Measurements from ENCODE around the gene SLC6A18. TPM values are rescaled to one million over a fixed set of nuclear protein-coding genes. Genes with fewer than 3 reads are reported as not detected.
A peak's percentile ranks its signal among the peaks of the same experiment; 100 is the strongest.

Gene SLC6A18
- total and polyA plus RNA-seq, 3 experiments from 2014 or later: not detected

DNA sequence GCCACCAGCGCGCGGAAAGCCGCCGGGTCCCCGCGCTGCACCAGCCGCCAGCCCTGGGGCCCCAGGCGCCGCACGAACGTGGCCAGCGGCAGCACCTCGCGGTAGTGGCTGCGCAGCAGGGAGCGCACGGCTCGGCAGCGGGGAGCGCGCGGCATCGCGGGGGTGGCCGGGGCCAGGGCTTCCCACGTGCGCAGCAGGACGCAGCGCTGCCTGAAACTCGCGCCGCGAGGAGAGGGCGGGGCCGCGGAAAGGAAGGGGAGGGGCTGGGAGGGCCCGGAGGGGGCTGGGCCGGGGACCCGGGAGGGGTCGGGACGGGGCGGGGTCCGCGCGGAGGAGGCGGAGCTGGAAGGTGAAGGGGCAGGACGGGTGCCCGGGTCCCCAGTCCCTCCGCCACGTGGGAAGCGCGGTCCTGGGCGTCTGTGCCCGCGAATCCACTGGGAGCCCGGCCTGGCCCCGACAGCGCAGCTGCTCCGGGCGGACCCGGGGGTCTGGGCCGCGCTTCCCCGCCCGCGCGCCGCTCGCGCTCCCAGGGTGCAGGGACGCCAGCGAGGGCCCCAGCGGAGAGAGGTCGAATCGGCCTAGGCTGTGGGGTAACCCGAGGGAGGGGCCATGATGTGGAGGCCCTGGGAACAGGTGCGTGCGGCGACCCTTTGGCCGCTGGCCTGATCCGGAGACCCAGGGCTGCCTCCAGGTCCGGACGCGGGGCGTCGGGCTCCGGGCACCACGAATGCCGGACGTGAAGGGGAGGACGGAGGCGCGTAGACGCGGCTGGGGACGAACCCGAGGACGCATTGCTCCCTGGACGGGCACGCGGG lies 69.9 kb downstream of the SLC6A18 start, which contains the start of gene TERT:
TERT (minus strand) TSS at position 234 of the 815 bp plus-strand sequence; CDS start at position 155, 79 bp downstream.
- peak; percentile 14 to 64 (median 30) for DNase-seq
- no peaks in the 10 kb centered on the region for H3K9me3 Mint-ChIP-seq
- ChIA-PET POLR2A (interaction anchor here (0.9 kb wide), 1 partner anchor 50 kb away, joined by 3 read pairs; the partner anchor contains the start of gene CLPTM1L), CTCF (no interaction called here)
- H3K27ac Mint-ChIP-seq: no peak within 1 kb of the TSS
- peaks cover 4% of the 10 kb centered on the region in 3 donors for H3K4me1 Mint-ChIP-seq
- Histone ChIP-seq H3K4me1 (ENCODE audit: insufficient read depth, low read length) (peaks cover 9% of the 10 kb centered on the region), H3K9me3 (ENCODE audit: low read length) (no peaks in the 10 kb centered on the region), H3K27me3 (ENCODE audit: insufficient read depth, low read length, poor library complexity, severe bottlenecking) (no peaks in the 10 kb centered on the region), H3K36me3 (ENCODE audit: insufficient read depth, low read length) (no peaks in the 10 kb centered on the region), H3K27ac (ENCODE audit: low read depth, low read length) (no peak within 1 kb of the TSS), H3K4me3 (ENCODE audit: low read length) (no peak within 1 kb of the TSS)
- H3K27me3 Mint-ChIP-seq: peaks cover 5 to 7% of the 10 kb centered on the region in 2 donors
- H3K4me3 Mint-ChIP-seq: peak within 1 kb of the TSS in 2 of 7 donors; percentile 29 to 34
- H3K36me3 Mint-ChIP-seq: no peaks in the 10 kb centered on the region

DNA sequence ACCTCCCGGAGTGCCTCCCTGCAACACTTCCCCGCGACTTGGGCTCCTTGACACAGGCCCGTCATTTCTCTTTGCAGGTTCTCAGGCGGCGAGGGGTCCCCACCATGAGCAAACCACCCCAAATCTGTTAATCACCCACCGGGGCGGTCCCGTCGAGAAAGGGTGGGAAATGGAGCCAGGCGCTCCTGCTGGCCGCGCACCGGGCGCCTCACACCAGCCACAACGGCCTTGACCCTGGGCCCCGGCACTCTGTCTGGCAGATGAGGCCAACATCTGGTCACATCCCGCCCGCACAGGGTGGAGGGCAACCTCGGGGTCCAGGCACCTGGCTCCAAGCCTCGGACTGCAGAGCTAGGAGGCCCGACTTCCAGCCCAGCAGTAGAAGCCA lies 70.5 kb downstream of the SLC6A18 start:
- ChIA-PET CTCF (no interaction called here), POLR2A (no interaction called here)
- peaks cover 9% of the 10 kb centered on the region for H3K4me1 ChIP-seq (ENCODE audit: insufficient read depth, low read length)
- H3K4me3 Mint-ChIP-seq: peak overlapping the region in 2 of 7 donors; percentile 29 to 34
- H3K27ac ChIP-seq (ENCODE audit: low read depth, low read length): no peak overlapping the region
- peaks cover 5 to 7% of the 10 kb centered on the region in 2 donors for H3K27me3 Mint-ChIP-seq
- H3K4me3 ChIP-seq (ENCODE audit: low read length): no peak overlapping the region
- H3K36me3 ChIP-seq (ENCODE audit: insufficient read depth, low read length): no peaks in the 10 kb centered on the region
- no peaks in the 10 kb centered on the region for H3K36me3 Mint-ChIP-seq
- no peak overlapping the region for H3K27ac Mint-ChIP-seq
- peak in 1 of 5 donors; percentile 29 for DNase-seq
- H3K9me3 ChIP-seq (ENCODE audit: low read length): no peaks in the 10 kb centered on the region
- H3K27me3 ChIP-seq (ENCODE audit: insufficient read depth, low read length, poor library complexity, severe bottlenecking): no peaks in the 10 kb centered on the region
- H3K4me1 Mint-ChIP-seq: peaks cover 4% of the 10 kb centered on the region in 3 donors
- H3K9me3 Mint-ChIP-seq: no peaks in the 10 kb centered on the region

Other genes starting within 250 kb of the SLC6A18 start
- gene NKD2, start 216.6 kb upstream of the SLC6A18 start, total RNA-seq: under 1 TPM; 0.20 to 0.48 TPM
- gene NKD2, start 216.6 kb upstream of the SLC6A18 start, polyA plus RNA-seq: not detected
- 1 to 10 TPM; 4.9 to 6.6 TPM for gene SLC12A7, start 113.3 kb upstream of the SLC6A18 start, total RNA-seq
- 20.0 TPM for gene SLC12A7, start 113.3 kb upstream of the SLC6A18 start, polyA plus RNA-seq
- gene SLC6A19, start 23.8 kb upstream of the SLC6A18 start, total RNA-seq: not detected
- not detected for gene SLC6A19, start 23.8 kb upstream of the SLC6A18 start, polyA plus RNA-seq
- 1 to 10 TPM; 2.0 to 2.5 TPM for gene TERT, start 69.7 kb downstream of the SLC6A18 start, total RNA-seq
- gene TERT, start 69.7 kb downstream of the SLC6A18 start, polyA plus RNA-seq: not detected
- 100 to 1,000 TPM; 109 to 110 TPM for gene CLPTM1L, start 119.7 kb downstream of the SLC6A18 start, total RNA-seq
- 68.1 TPM for gene CLPTM1L, start 119.7 kb downstream of the SLC6A18 start, polyA plus RNA-seq
- not detected for gene SLC6A3, start 220.1 kb downstream of the SLC6A18 start, total RNA-seq
- gene SLC6A3, start 220.1 kb downstream of the SLC6A18 start, polyA plus RNA-seq: not detected

Data from CD8-positive, alpha-beta memory T cell (primary cell).